Caki2 (cell line): ENCODE measurements around the gene CHST14. TPM values are rescaled to one million over a fixed set of nuclear protein-coding genes. Genes with fewer than 3 reads are reported as not detected.

Experiments
- DNase-seq: peaks from one replicate; pipeline ENCODE4 v3.0.0-alpha.2; 2015; ENCODE audit warnings: low read depth
- in situ Hi-C: cut with HindIII; loops from 2 replicates; pipeline ENCODE4 v1.10.0; 2016; ENCODE audit warnings: low sequenced_read_pairs, low pct_unique_long_range_greater_than_20kb, mixed read lengths
- total RNA-seq: library from RNA; depleted of rRNA; stranded (reverse); fragments of >200 nt; shearing (Covaris generic); gene quantifications from 2 replicates; pipeline ENCODE4 v1.2.3, GENCODE V29; 2014; ENCODE audit warnings: low replicate concordance; rRNA removed

CHST14 gene
- total RNA-seq, 1 experiment from 2014 or later = 20.0 TPM

DNA sequence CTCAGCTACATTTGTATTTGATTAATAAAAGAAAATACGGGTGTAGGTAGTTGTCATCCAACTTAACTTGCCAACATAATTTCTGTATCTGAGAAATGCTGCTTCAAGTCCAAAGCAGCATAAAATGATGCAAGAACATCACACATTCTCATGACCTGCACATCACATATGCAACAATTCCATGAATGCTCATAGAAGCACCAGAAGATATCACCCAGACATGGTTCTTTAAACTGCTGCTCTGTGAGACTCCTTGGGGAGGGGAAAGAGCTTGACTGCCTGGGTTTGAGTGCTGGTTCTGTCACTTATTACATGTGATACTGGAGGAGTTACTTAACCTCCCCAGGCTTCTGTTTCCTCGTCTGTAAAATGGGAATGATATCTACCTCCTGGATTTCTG is 39.4 kb downstream of the CHST14 start:
- no peak for DNase-seq
- in situ Hi-C loops = no loop called here

GRCh38 chr15:40511093-40511471 is 40.3 kb downstream of the CHST14 start:
- DNase-seq = no peak
- in situ Hi-C loops = no loop called here

DNA sequence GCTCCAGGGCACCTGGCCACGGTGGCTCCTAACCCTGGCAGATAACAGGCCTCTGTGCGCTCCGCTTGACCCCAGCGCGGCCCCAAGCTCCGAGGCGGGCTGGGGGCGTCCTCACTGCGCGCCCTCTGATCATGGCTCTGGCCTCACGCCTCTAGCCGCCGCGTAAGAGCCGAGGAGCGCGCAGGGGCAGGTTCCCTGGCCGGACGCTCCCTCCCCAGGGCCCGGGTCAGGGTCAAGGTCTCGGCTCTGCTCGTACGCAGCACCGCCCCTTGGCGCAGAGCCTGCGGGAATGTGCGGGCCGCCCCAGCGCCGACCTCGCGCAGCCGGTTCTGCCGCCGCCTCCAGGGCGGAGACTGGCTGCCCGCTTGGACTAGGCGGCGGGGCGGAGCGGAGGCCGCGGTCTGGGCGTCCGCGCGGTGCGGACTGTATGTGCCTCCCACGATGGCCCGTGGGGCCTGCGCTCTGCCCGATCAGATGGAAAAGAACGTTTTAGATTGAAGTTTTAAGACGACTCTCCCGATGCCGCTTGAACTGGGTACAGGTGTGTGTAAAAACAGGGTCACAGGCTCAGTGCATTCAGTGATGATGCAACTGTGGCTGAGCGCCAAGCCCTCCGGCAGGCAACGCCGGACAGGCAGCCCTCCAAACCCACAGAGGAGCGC is 40.8 kb downstream of the CHST14 start:
- in situ Hi-C loops = no loop called here
- peak; percentile 20 for DNase-seq

DNA sequence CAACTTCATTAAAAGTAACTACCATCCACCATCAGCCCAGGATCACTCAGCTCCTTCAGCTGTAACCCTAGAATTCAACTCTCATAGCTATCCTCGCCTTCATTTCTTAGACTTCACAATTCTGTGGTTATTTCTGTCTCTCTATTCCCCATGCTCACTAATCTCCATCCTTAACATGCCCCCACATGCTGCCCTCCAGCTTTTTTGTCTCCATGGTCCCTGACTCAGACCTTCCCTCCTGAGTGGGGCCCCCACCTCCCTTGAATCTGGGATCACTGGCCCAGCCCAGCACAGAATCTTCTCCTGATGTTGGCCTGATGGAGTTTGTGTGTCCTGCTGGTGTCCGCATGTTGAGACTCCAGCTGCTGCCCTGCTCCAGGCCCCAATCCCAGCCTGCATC is 41.7 kb downstream of the CHST14 start:
- DNase-seq = no peak
- in situ Hi-C loops = no loop called here

DNA sequence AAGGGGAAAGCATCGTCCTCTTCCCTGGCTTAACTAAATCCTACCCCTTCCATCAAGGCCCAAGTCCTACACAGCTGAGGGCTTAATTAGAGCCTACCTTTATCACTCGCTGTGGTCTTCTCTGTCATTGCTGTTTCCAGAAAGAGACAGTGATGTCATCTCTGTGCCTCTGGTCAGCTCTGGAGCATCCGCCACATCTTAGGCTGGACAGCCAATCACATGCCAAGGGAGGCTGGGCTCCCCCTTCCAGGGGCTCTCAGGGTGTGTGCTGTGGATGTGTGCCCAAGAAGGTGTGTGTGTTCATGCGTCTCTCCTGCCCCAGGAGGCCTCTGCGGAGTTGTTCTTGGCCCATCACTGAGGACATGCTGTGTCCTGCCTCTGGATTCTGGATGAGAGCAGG is 42.8 kb downstream of the CHST14 start:
- DNase-seq = no peak
- in situ Hi-C loops = no loop called here

GRCh38 chr15:40516322-40516721 is 45.5 kb downstream of the CHST14 start:
- in situ Hi-C loops = no loop called here
- no peak for DNase-seq

Other genes with a start within 250 kb of the CHST14 start
- gene PAK6, start 231.9 kb upstream of the CHST14 start, total RNA-seq = not detected in 2 replicates
- not detected in 2 replicates for gene ANKRD63, start 187.9 kb upstream of the CHST14 start, total RNA-seq
- gene PLCB2, start 163.0 kb upstream of the CHST14 start, total RNA-seq = not detected in 2 replicates
- gene INAFM2, start 147.3 kb upstream of the CHST14 start, total RNA-seq = 2.6 and 4.6 TPM in 2 replicates
- 10.1 and 35.3 TPM in 2 replicates for gene CCDC9B, start 130.0 kb upstream of the CHST14 start, total RNA-seq
- not detected in 2 replicates for gene PHGR1, start 120.0 kb upstream of the CHST14 start, total RNA-seq
- under 0.01 TPM in 1 of 2 replicates, not detected in the other for gene DISP2, start 112.8 kb upstream of the CHST14 start, total RNA-seq
- 54.8 and 65.1 TPM in 2 replicates for gene KNSTRN, start 88.3 kb upstream of the CHST14 start, total RNA-seq
- gene IVD, start 65.2 kb upstream of the CHST14 start, total RNA-seq = 50.4 and 79.9 TPM in 2 replicates
- gene BAHD1, start 30.0 kb upstream of the CHST14 start, total RNA-seq = 4.6 and 5.0 TPM in 2 replicates
- 31.4 and 33.7 TPM in 2 replicates for gene CCDC32, start 94.1 kb downstream of the CHST14 start, total RNA-seq
- 16.1 and 20.3 TPM in 2 replicates for gene RPUSD2, start 98.3 kb downstream of the CHST14 start, total RNA-seq
- 9.9 and 19.8 TPM in 2 replicates for gene KNL1, start 123.3 kb downstream of the CHST14 start, total RNA-seq
- 22.3 and 34.0 TPM in 2 replicates for gene RAD51, start 224.2 kb downstream of the CHST14 start, total RNA-seq